HepG2 (cell line): ENCODE data around the gene ZNF821. TPM values are rescaled to one million over a fixed set of nuclear protein-coding genes. Genes with fewer than 3 reads are reported as not detected.
A peak's percentile ranks its signal among the peaks of the same experiment; 100 is the strongest.

ENCODE experiments used
- ATAC-seq: fragments of 200-7000 bp; cut with Tn5 transposase; 3 replicates; pipeline ENCODE4 v1.9.1; 2020; ENCODE audit warnings: mild to moderate bottlenecking, moderate library complexity
- BruUV-seq: library from RNA; stranded (reverse); fragments of 400-500 nt; replicated peaks from 2 replicates; lab custom pipeline; 2021; lab: Mats Ljungman, UMichigan
- CTCF ChIA-PET: fragments of 300-600 bp; formaldehyde crosslinking; extraction: SDS; loops from one replicate; lab custom pipeline; 2021; ENCODE audit warnings: low total read pairs, inconsistent platforms, low intra/inter-chr PET ratio; lab: Yijun Ruan, JAX
- POLR2A ChIA-PET: fragments of 350-600 bp; sonication (Branson Sonifier 250); formaldehyde crosslinking; loops from one replicate; lab custom pipeline; 2020; ENCODE audit warnings: antibody characterized with exemption, inconsistent platforms; lab: Yijun Ruan, JAX
- DNase-seq: peaks from one replicate; pipeline ENCODE4 v3.0.0-alpha.2; 2015; ENCODE audit warnings: low spot score
- FAIRE-seq: peaks from 3 replicates; lab custom pipeline; 2011; peaks lifted over from hg19 to GRCh38; lab: Jason Lieb, UNC
- H2AFZ ChIP-seq: one replicate; pipeline ENCODE4 v1.6.1; 2011; ENCODE audit warnings: low read length, inconsistent platforms
- H3K27ac ChIP-seq: fragments of 300-600 bp; 3 replicates; pipeline ENCODE4 v1.8.0; 2011; ENCODE audit warnings: mixed run types, mild to moderate bottlenecking, mixed read lengths, low read length, inconsistent platforms; ENCODE audit not compliant: insufficient read depth; ENCODE audit errors: extremely low read length
- H3K27me3 ChIP-seq, 2 experiments: fragments of 200-600 bp in 1 of 2; 2 replicates in 1 of 2; 3 replicates in 1 of 2; pipeline versions ENCODE4 v1.6.0 to v1.8.0; 2011; ENCODE audit warnings: low read length in 2 of 2, mild to moderate bottlenecking in 2 of 2, moderate library complexity in 2 of 2, inconsistent platforms in 1 of 2; ENCODE audit not compliant: insufficient read depth in 2 of 2, control insufficient read depth in 1 of 2
- H3K36me3 ChIP-seq, 2 experiments: fragments of 200-600 bp in 1 of 2; replicated peaks in 1 of 2; 2 replicates in 1 of 2; 3 replicates in 1 of 2; pipeline versions ENCODE4 v1.5.1 to v1.8.0; 2011; ENCODE audit warnings: low read length in 2 of 2, inconsistent platforms in 1 of 2; ENCODE audit not compliant: insufficient read depth in 2 of 2, control insufficient read depth in 1 of 2
- H3K4me1 ChIP-seq: 2 replicates; pipeline ENCODE4 v1.5.1; 2012; ENCODE audit warnings: low read length, inconsistent platforms; ENCODE audit not compliant: insufficient read depth
- H3K4me2 ChIP-seq: 2 replicates; pipeline ENCODE4 v1.6.0; 2011; ENCODE audit warnings: low read depth, low read length, inconsistent platforms
- H3K4me3 ChIP-seq, 3 experiments: fragments of 200-600 bp in 1 of 3; sonication (generic), shearing (Covaris generic) in 1 of 3; replicated peaks in 1 of 3; 2 replicates each; pipeline ENCODE4 v1.5.1; 2011 to 2016; ENCODE audit warnings: low read length in 3 of 3, inconsistent platforms in 2 of 3, low read depth in 2 of 3, mild to moderate bottlenecking in 2 of 3, control low read depth in 1 of 3, mixed read lengths in 1 of 3; ENCODE audit not compliant: insufficient read depth in 1 of 3
- H3K79me2 ChIP-seq: one replicate; pipeline ENCODE4 v1.6.1; 2011; ENCODE audit warnings: low read length, inconsistent platforms; ENCODE audit not compliant: insufficient read depth
- H3K9ac ChIP-seq: 2 replicates; pipeline ENCODE4 v1.6.0; 2011; ENCODE audit warnings: mild to moderate bottlenecking, low read depth, low read length, inconsistent platforms; ENCODE audit not compliant: insufficient read depth
- H3K9me3 ChIP-seq: 2 replicates; pipeline ENCODE4 v1.5.1; 2012; ENCODE audit warnings: mild to moderate bottlenecking, low read length
- H4K20me1 ChIP-seq: 2 replicates; pipeline ENCODE4 v1.6.0; 2011; ENCODE audit warnings: inconsistent platforms, mild to moderate bottlenecking, low read length, moderate library complexity; ENCODE audit not compliant: insufficient read depth
- ATAD3A ChIP-seq: sonication (generic); formaldehyde crosslinking; IDR thresholded peaks from 2 replicates; pipeline ENCODE4 v1.4.0; 2020; ENCODE audit warnings: missing genetic modification reagents
- PAX8 ChIP-seq: sonication (generic); formaldehyde crosslinking; IDR thresholded peaks from 2 replicates; pipeline ENCODE4 v1.8.0; 2022; ENCODE audit warnings: mild to moderate bottlenecking, missing genetic modification reagents, borderline replicate concordance
- RBM22 ChIP-seq: fragments of 200-400 bp; formaldehyde crosslinking; optimal IDR thresholded peaks from 2 replicates; pipeline ENCODE3; 2017; ENCODE audit warnings: mild to moderate bottlenecking, low read length, moderate library complexity
- TRIM22 ChIP-seq: fragments of 450-650 bp; IDR thresholded peaks from 2 replicates; pipeline ENCODE4 v1.6.1; 2017
- ZNF318 ChIP-seq: sonication (generic); formaldehyde crosslinking; IDR thresholded peaks from 2 replicates; pipeline ENCODE4 v1.4.0; 2020; ENCODE audit warnings: mild to moderate bottlenecking, missing genetic modification reagents
- ZNF431 ChIP-seq: sonication (generic); formaldehyde crosslinking; IDR thresholded peaks from 2 replicates; pipeline ENCODE4 v1.9.0; 2022; ENCODE audit warnings: missing genetic modification reagents, low read depth, mild to moderate bottlenecking, borderline replicate concordance
- ZNF44 ChIP-seq: sonication (generic); formaldehyde crosslinking; IDR thresholded peaks from 2 replicates; pipeline ENCODE4 v1.5.1; 2020; ENCODE audit warnings: mild to moderate bottlenecking, missing genetic modification reagents
- WGBS: methylation state at CpG from one replicate; pipeline ENCODE4 v1.1.6; 2017; ENCODE audit warnings: low lambda C conversion rate; 5-methylcytosine and 5-hydroxymethylcytosine counted together
- in situ Hi-C: cut with HindIII; loops from 2 replicates; pipeline ENCODE4 v1.10.0; 2017; ENCODE audit warnings: low pct_unique_long_range_greater_than_20kb; ENCODE audit not compliant: extremely low pct_ligation_motif_present
- intact Hi-C: fragments of 100-400 bp; cut with micrococcal nuclease; formaldehyde crosslinking; loops from one replicate; pipeline ENCODE4 v1.10.0; 2022; ENCODE audit not compliant: unreplicated experiment
- polyA plus RNA-seq, 8 experiments: library from polyadenylated mRNA; depleted of rRNA in 3 of 8; stranded (reverse) in 7 of 8; unstranded in 1 of 8; fragments of >200 nt; fragmentation: Illumina TruSeq in 4 of 8; extraction: Trizol in 4 of 8; gene quantifications; 2 replicates each; pipeline versions ENCODE4 v1.2.1 to v1.2.3, GENCODE V29; 2011 to 2016; ENCODE audit warnings: low read depth in 4 of 8, missing spikeins in 1 of 8, mixed read lengths in 1 of 8; ENCODE audit not compliant: insufficient read depth in 1 of 8
- total RNA-seq, 5 experiments: library from RNA; depleted of rRNA; stranded (reverse); fragments of >200 nt; fragmentation: Illumina TruSeq; extraction: Trizol; gene quantifications; 2 replicates each; pipeline ENCODE4 v1.2.3, GENCODE V29; 2016; ENCODE audit warnings: low read depth in 1 of 5

The ZNF821 gene
- total and polyA plus RNA-seq, 2 of the 13 experiments (the other 11 are each of a cell fraction or from before 2014, with no cell fraction given): 7.0 to 9.1 TPM

- Histone ChIP-seq H3K4me3 (no peak overlapping the region), H4K20me1 (peaks cover 100% of the 10 kb centered on the region), H3K27me3 (no peaks in the 10 kb centered on the region), H3K9ac (no peak overlapping the region), H3K79me2 (peaks cover 99% of the 10 kb centered on the region), H3K27ac (no peak overlapping the region), H3K9me3 (no peaks in the 10 kb centered on the region), H2AFZ (no peak overlapping the region), H3K4me2 (no peak overlapping the region), H3K36me3 (peaks cover 3 to 17% of the 10 kb centered on the region in 2 experiments; a peak in 4 of 5 replicates), H3K4me1 (peaks cover 72% of the 10 kb centered on the region)
- no peak for TF ChIP-seq ATAD3A (CRISPR knock-in tag)
- peak; percentile 85 for TF ChIP-seq RBM22
- no peak for TF ChIP-seq ZNF44 (CRISPR knock-in tag)
- WGBS: 84% methylated on average over 2 of the region's 2 CpGs
- FAIRE-seq (no peak), ATAC-seq (no peak), DNase-seq (no peak)
- no TSS peak for BruUV-seq
- POLR2A ChIA-PET: interaction anchor here (1.5 kb wide), 1 partner anchor 10 kb away, joined by 3 read pairs; no protein-coding TSS in a partner anchor
- intact Hi-C loops (no loop called here), in situ Hi-C loops (no loop called here)
- CTCF ChIA-PET: no interaction called here
Observed at GRCh38 chr16:71903608-71904007, 19.6 kb upstream of the ZNF821 start.

- Histone ChIP-seq H3K4me2 (0 out of 2 replicates have a peak overlapping the region, but pooled peaks have one; percentile 8), H3K9ac (no peak overlapping the region), H3K4me3 (no peak overlapping the region), H3K79me2 (peaks cover 99% of the 10 kb centered on the region), H3K27me3 (no peaks in the 10 kb centered on the region), H3K36me3 (peaks cover 3 to 14% of the 10 kb centered on the region in 2 experiments; a peak in 3 of 5 replicates), H3K4me1 (peaks cover 75% of the 10 kb centered on the region), H2AFZ (no peak overlapping the region), H4K20me1 (peaks cover 99% of the 10 kb centered on the region), H3K9me3 (no peaks in the 10 kb centered on the region), H3K27ac (no peak overlapping the region)
- POLR2A ChIA-PET: interaction anchor here (0.7 to 1.5 kb wide), 2 partner anchors 8 to 9 kb away, joined by 3 read pairs; no protein-coding TSS in a partner anchor
- DNase-seq (no peak), FAIRE-seq (no peak), ATAC-seq (no peak)
- no TSS peak for BruUV-seq
- in situ Hi-C loops (no loop called here), intact Hi-C loops (no loop called here)
- CTCF ChIA-PET: no interaction called here
- 96% methylated on average over 5 of the region's 5 CpGs for WGBS
- no peak for TF ChIP-seq ZNF318 (CRISPR knock-in tag)
- no peak for TF ChIP-seq ZNF431 (CRISPR knock-in tag)
- no peak for TF ChIP-seq TRIM22
- no peak for TF ChIP-seq PAX8 (CRISPR knock-in tag)
Observed at GRCh38 chr16:71902656-71903365, 18.8 kb upstream of the ZNF821 start.
